HEK293 (cell line): ENCODE data around the gene PRSS3.
A peak's percentile ranks its signal among the peaks of the same experiment; 100 is the strongest.
"Not testable (repeated sequence)": the region's sequence is repeated elsewhere in the genome, so short reads cannot be mapped to it uniquely, and the experiment has no call there.

Experiments
- CTCF ChIA-PET: fragments of 350-600 bp; formaldehyde crosslinking; extraction: SDS; loops from one replicate; lab custom pipeline; 2021; ENCODE audit warnings: antibody characterized with exemption; lab: Yijun Ruan, JAX
- POLR2A ChIA-PET: fragments of 300-600 bp; formaldehyde crosslinking; extraction: SDS; loops from one replicate; lab custom pipeline; 2020; ENCODE audit warnings: antibody characterized with exemption, inconsistent platforms; lab: Yijun Ruan, JAX
- H3K27ac ChIP-seq: fragments of 200-500 bp; sonication (Bioruptor generic); 2 replicates; pipeline ENCODE4 v1.5.1; 2014; ENCODE audit warnings: low read depth, low read length, control low read depth, inconsistent platforms; ENCODE audit errors: extremely low read depth
- H3K36me3 ChIP-seq, 2 experiments: fragments of 200-500 bp in 1 of 2; sonication (Bioruptor generic) in 1 of 2; 1 replicate in 1 of 2; 2 replicates in 1 of 2; pipeline ENCODE4 v1.5.1; 2014 to 2017; ENCODE audit warnings: inconsistent platforms in 2 of 2, low read length in 2 of 2; ENCODE audit not compliant: control insufficient read depth in 2 of 2, insufficient read depth in 1 of 2
- H3K4me1 ChIP-seq: fragments of 200-500 bp; sonication (Bioruptor generic); 2 replicates; pipeline ENCODE4 v1.5.1; 2014; ENCODE audit warnings: mild to moderate bottlenecking, low read length, inconsistent platforms; ENCODE audit not compliant: control insufficient read depth, insufficient read depth
- H3K4me3 ChIP-seq: 2 replicates; pipeline ENCODE4 v1.5.1; 2011; ENCODE audit warnings: low read depth, mild to moderate bottlenecking, control low read depth, low read length, moderate library complexity
- H3K9me3 ChIP-seq: fragments of 200-500 bp; sonication (Bioruptor generic); 2 replicates; pipeline ENCODE4 v1.5.1; 2014; ENCODE audit warnings: low read depth, low read length, inconsistent platforms; ENCODE audit not compliant: control insufficient read depth, insufficient read depth
- GFI1B ChIP-seq: fragments of 450-650 bp; formaldehyde crosslinking; IDR thresholded peaks from 2 replicates; pipeline ENCODE4 v1.5.1; 2016; ENCODE audit warnings: missing biosample characterization, missing genetic modification characterization
- GLIS1 ChIP-seq: fragments of 450-650 bp; formaldehyde crosslinking; IDR thresholded peaks from 2 replicates; pipeline ENCODE4 v1.5.1; 2016; ENCODE audit warnings: missing biosample characterization, missing genetic modification characterization
- HOXA7 ChIP-seq: sonication (generic); formaldehyde crosslinking; IDR thresholded peaks from 2 replicates; pipeline ENCODE4 v1.8.1; 2022; ENCODE audit warnings: missing genetic modification reagents, borderline replicate concordance
- KLF17 ChIP-seq: fragments of 450-650 bp; formaldehyde crosslinking; IDR thresholded peaks from 2 replicates; pipeline ENCODE4 v1.5.1; 2016; ENCODE audit warnings: missing biosample characterization, missing genetic modification characterization
- OSR2 ChIP-seq: fragments of 450-650 bp; formaldehyde crosslinking; IDR thresholded peaks from 2 replicates; pipeline ENCODE4 v1.5.1; 2016; ENCODE audit warnings: missing biosample characterization, missing genetic modification characterization
- PRDM1 ChIP-seq: fragments of 450-650 bp; formaldehyde crosslinking; IDR thresholded peaks from 2 replicates; pipeline ENCODE4; 2016; ENCODE audit warnings: missing biosample characterization, missing genetic modification characterization
- SP7 ChIP-seq: fragments of 450-650 bp; formaldehyde crosslinking; IDR thresholded peaks from 2 replicates; pipeline ENCODE4 v1.5.1; 2016; ENCODE audit warnings: missing biosample characterization, missing genetic modification characterization
- WT1 ChIP-seq: fragments of 450-650 bp; formaldehyde crosslinking; IDR thresholded peaks from 2 replicates; pipeline ENCODE4 v1.5.1; 2016; ENCODE audit warnings: missing biosample characterization, missing genetic modification characterization
- ZBTB20 ChIP-seq: fragments of 450-650 bp; formaldehyde crosslinking; IDR thresholded peaks from 2 replicates; pipeline ENCODE4 v1.5.1; 2016; ENCODE audit warnings: missing biosample characterization, missing genetic modification characterization
- ZNF10 ChIP-seq: fragments of 450-650 bp; formaldehyde crosslinking; IDR thresholded peaks from 2 replicates; pipeline ENCODE4 v1.5.1; 2017; ENCODE audit warnings: missing biosample characterization, missing genetic modification characterization
- ZNF16 ChIP-seq: fragments of 450-650 bp; formaldehyde crosslinking; IDR thresholded peaks from 2 replicates; pipeline ENCODE4 v1.5.1; 2016; ENCODE audit warnings: low read depth, missing biosample characterization, missing genetic modification characterization
- ZNF24 ChIP-seq: fragments of 450-650 bp; formaldehyde crosslinking; IDR thresholded peaks from 2 replicates; pipeline ENCODE4 v1.5.1; 2016; ENCODE audit warnings: missing biosample characterization, missing genetic modification characterization
- ZNF37A ChIP-seq: fragments of 450-650 bp; IDR thresholded peaks from 2 replicates; pipeline ENCODE4 v1.5.1; 2018; ENCODE audit warnings: missing biosample characterization, missing genetic modification characterization
- ZNF404 ChIP-seq: fragments of 450-650 bp; formaldehyde crosslinking; IDR thresholded peaks from 2 replicates; pipeline ENCODE4 v1.5.1; 2017; ENCODE audit warnings: missing biosample characterization, missing genetic modification characterization
- ZNF544 ChIP-seq: fragments of 450-650 bp; formaldehyde crosslinking; IDR thresholded peaks from 2 replicates; pipeline ENCODE4 v1.5.0; 2017; ENCODE audit warnings: missing biosample characterization, missing genetic modification characterization
- ZNF830 ChIP-seq: fragments of 450-650 bp; IDR thresholded peaks from 2 replicates; pipeline ENCODE4 v1.5.0; 2018; ENCODE audit warnings: missing biosample characterization, missing genetic modification characterization, low read depth, mild to moderate bottlenecking, moderate library complexity
- ZNF843 ChIP-seq: fragments of 450-650 bp; formaldehyde crosslinking; IDR thresholded peaks from 2 replicates; pipeline ENCODE4 v1.5.1; 2016; ENCODE audit warnings: missing biosample characterization, missing genetic modification characterization
- ZSCAN16 ChIP-seq: fragments of 450-650 bp; formaldehyde crosslinking; IDR thresholded peaks from 2 replicates; pipeline ENCODE4 v1.5.1; 2016; ENCODE audit warnings: missing biosample characterization, missing genetic modification characterization
- ZXDB ChIP-seq: fragments of 450-650 bp; formaldehyde crosslinking; IDR thresholded peaks from 2 replicates; pipeline ENCODE4 v1.5.1; 2016; ENCODE audit warnings: missing biosample characterization, missing genetic modification characterization
- TF ChIP-seq, protein P1 (sequence below): fragments of 450-650 bp; formaldehyde crosslinking; optimal IDR thresholded peaks from 2 replicates; pipeline ENCODE3; 2016; ENCODE audit warnings: missing biosample characterization, mild to moderate bottlenecking, missing genetic modification characterization
- TF ChIP-seq, protein P2 (sequence below): fragments of 450-650 bp; formaldehyde crosslinking; IDR thresholded peaks from 2 replicates; pipeline ENCODE4 v1.5.1; 2017; ENCODE audit warnings: missing biosample characterization, missing genetic modification characterization

PRSS3 gene

DNA sequence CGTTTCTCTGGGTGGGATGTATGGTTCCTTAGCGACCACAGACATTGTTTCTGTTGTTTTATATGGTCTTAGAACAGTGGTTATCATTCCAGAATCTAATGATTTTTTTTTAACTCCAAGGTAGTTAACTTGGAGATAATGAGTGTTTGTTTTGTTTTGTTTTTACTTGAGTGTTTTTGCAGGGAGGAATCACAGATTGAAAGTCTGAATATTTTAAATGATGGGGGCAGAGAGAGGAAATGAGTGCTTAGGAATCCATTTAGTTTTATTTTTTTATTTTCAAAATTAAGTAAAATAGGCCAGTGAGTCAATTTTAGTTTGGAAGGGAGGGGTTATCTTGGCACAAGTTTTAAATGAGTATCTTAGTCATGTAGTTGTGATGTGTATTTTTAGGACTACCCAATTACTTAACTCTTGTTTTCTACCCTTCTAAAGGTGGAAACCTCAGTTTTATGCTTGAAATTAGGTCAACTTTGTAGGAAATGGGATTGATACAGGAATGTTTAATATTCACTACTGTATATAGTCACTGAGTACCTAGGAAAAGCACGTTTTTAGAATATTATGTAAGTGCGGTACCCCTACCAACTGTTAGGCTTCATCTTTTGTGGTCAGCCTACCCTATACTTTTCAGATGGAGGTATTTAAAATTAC lies 23.6 kb downstream of the PRSS3 start:
- CTCF ChIA-PET, result interaction anchor here (0.6 kb wide), 1 partner anchor 390 kb away, joined by 4 read pairs; no protein-coding TSS in a partner anchor
- peak overlapping the region; percentile 60 for H3K4me3 ChIP-seq
- peaks cover 2% of the 10 kb centered on the region; the same call in 1 of the 2 replicates for H3K4me1 ChIP-seq
- H3K36me3 ChIP-seq, result peaks cover 0 to 3% of the 10 kb centered on the region in 2 experiments; a peak in 2 of 3 replicates
- H3K9me3 ChIP-seq, result no peaks in the 10 kb centered on the region
- H3K27ac ChIP-seq, result peak overlapping the region; percentile 96; the same call in 1 of the 2 replicates
- TF ChIP-seq WT1 (tag by site-specific recombination), result peak; percentile 43; the same call in 1 of the 2 replicates
- TF ChIP-seq GFI1B (tag by site-specific recombination), result peak; percentile 52; the same call in 1 of the 2 replicates
- TF ChIP-seq, protein P1, sequence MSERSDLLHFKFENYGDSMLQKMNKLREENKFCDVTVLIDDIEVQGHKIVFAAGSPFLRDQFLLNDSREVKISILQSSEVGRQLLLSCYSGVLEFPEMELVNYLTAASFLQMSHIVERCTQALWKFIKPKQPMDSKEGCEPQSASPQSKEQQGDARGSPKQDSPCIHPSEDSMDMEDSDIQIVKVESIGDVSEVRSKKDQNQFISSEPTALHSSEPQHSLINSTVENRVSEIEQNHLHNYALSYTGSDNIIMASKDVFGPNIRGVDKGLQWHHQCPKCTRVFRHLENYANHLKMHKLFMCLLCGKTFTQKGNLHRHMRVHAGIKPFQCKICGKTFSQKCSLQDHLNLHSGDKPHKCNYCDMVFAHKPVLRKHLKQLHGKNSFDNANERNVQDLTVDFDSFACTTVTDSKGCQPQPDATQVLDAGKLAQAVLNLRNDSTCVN (tag by site-specific recombination), result no peak
- 0 out of 2 replicates have a peak, but pooled peaks have one; percentile 8 for TF ChIP-seq OSR2 (tag by site-specific recombination)
- TF ChIP-seq, protein P2, sequence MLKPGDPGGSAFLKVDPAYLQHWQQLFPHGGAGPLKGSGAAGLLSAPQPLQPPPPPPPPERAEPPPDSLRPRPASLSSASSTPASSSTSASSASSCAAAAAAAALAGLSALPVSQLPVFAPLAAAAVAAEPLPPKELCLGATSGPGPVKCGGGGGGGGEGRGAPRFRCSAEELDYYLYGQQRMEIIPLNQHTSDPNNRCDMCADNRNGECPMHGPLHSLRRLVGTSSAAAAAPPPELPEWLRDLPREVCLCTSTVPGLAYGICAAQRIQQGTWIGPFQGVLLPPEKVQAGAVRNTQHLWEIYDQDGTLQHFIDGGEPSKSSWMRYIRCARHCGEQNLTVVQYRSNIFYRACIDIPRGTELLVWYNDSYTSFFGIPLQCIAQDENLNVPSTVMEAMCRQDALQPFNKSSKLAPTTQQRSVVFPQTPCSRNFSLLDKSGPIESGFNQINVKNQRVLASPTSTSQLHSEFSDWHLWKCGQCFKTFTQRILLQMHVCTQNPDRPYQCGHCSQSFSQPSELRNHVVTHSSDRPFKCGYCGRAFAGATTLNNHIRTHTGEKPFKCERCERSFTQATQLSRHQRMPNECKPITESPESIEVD, result peak; percentile 19; the same call in 1 of the 2 replicates
- TF ChIP-seq ZNF24 (tag by site-specific recombination), result no peak
- TF ChIP-seq SP7 (tag by site-specific recombination), result peak; percentile 38; the same call in 1 of the 2 replicates
- TF ChIP-seq ZXDB (tag by site-specific recombination), result 0 out of 2 replicates have a peak, but pooled peaks have one; percentile 20
- POLR2A ChIA-PET, result interaction anchor here (0.7 to 0.9 kb wide), 2 partner anchors 10 to 101 kb away, joined by 3 read pairs; no protein-coding TSS in a partner anchor

GRCh38 chr9:33820231-33820745 lies 24.9 kb downstream of the PRSS3 start:
- CTCF ChIA-PET, result interaction anchor here (0.6 to 2.0 kb wide), 3 partner anchors 42 to 941 kb away, joined by 3 to 4 read pairs (median 3); no protein-coding TSS in a partner anchor
- TF ChIP-seq PRDM1 (tag by site-specific recombination), result 0 out of 2 replicates have a peak, but pooled peaks have one; percentile 35
- no peak for TF ChIP-seq ZNF24 (tag by site-specific recombination)
- TF ChIP-seq KLF17, result no peak
- no peak overlapping the region for H3K4me3 ChIP-seq
- H3K27ac ChIP-seq, result no peak overlapping the region
- peaks cover 0 to 4% of the 10 kb centered on the region in 2 experiments; a peak in 2 of 3 replicates for H3K36me3 ChIP-seq
- peaks cover 2% of the 10 kb centered on the region; the same call in 1 of the 2 replicates for H3K4me1 ChIP-seq
- H3K9me3 ChIP-seq, result no peaks in the 10 kb centered on the region
- POLR2A ChIA-PET, result interaction anchor here (1.1 kb wide), 1 partner anchor 76 kb away, joined by 5 read pairs; no protein-coding TSS in a partner anchor

- TF ChIP-seq ZBTB20 (tag by site-specific recombination) (no peak), ZNF16 (no peak), HOXA7 (CRISPR knock-in tag) (no peak), ZNF544 (tag by site-specific recombination) (no peak), ZNF830 (tag by site-specific recombination) (no peak), ZNF843 (tag by site-specific recombination) (no peak), GLIS1 (tag by site-specific recombination) (no peak), ZNF10 (tag by site-specific recombination) (no peak), ZSCAN16 (no peak), ZNF37A (tag by site-specific recombination) (no peak), ZNF24 (tag by site-specific recombination) (no peak), ZNF404 (tag by site-specific recombination) (no peak)
- TF ChIP-seq, all 188 proteins: peak for 0
- H3K36me3 ChIP-seq, result peaks cover 0 to 7% of the 10 kb centered on the region in 2 experiments; a peak in 2 of 3 replicates
- no peak overlapping the region for H3K27ac ChIP-seq
- H3K4me1 ChIP-seq, result peaks cover 2% of the 10 kb centered on the region; the same call in 1 of the 2 replicates
- CTCF ChIA-PET, result interaction anchor here (0.6 to 2.3 kb wide), 2 partner anchors 10 to 241 kb away, joined by 3 to 15 read pairs; no protein-coding TSS in a partner anchor
- POLR2A ChIA-PET, result interaction anchor here (0.5 to 0.7 kb wide), 2 partner anchors 30 to 154 kb away, joined by 3 to 4 read pairs; no protein-coding TSS in a partner anchor
- H3K4me3 ChIP-seq, result no peak overlapping the region
- no peaks in the 10 kb centered on the region for H3K9me3 ChIP-seq
Measured at GRCh38 chr9:33823801-33824200, 28.4 kb downstream of the PRSS3 start.

DNA sequence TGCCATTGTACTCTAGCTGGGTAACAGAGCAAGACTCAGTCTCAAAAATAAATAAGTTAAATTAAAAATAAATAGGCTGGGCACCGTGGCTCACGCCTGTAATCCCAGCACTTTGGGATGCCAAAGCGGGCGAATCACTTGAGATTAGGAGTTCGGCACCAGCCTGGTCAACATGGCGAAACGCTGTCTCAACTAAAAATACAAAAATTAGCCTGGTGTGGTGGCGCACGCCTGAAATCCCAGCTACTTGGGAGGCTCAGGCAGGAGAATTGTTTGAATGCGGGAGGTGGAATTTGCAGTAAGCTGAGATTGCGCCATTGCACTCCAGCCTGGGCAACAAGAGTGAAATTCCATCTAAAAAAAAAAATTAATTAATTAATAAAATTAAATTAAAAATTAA lies 31.9 kb downstream of the PRSS3 start:
- POLR2A ChIA-PET, result interaction anchor here (1.3 kb wide), 1 partner anchor 9 kb away, joined by 3 read pairs; no protein-coding TSS in a partner anchor
- H3K4me1 ChIP-seq, H3K36me3 ChIP-seq, H3K9me3 ChIP-seq, H3K4me3 ChIP-seq, H3K27ac ChIP-seq: not testable (repeated sequence)
- CTCF ChIA-PET, result interaction anchor here (0.7 to 1.0 kb wide), 2 partner anchors 13 to 32 kb away, joined by 3 read pairs; no protein-coding TSS in a partner anchor
